GM12801 (cell line): ENCODE results near the gene LRRC1.

Experiments used
- TF ChIP-seq, protein P1 (sequence below): IDR thresholded peaks from one replicate; pipeline ENCODE4 v1.5.1; 2011; ENCODE audit warnings: control low read depth; ENCODE audit not compliant: insufficient read length; ENCODE audit errors: extremely low read depth

LRRC1 gene

GRCh38 chr6:53898026-53898795 lies 103.4 kb downstream of the LRRC1 start:
- TF ChIP-seq, protein P1, sequence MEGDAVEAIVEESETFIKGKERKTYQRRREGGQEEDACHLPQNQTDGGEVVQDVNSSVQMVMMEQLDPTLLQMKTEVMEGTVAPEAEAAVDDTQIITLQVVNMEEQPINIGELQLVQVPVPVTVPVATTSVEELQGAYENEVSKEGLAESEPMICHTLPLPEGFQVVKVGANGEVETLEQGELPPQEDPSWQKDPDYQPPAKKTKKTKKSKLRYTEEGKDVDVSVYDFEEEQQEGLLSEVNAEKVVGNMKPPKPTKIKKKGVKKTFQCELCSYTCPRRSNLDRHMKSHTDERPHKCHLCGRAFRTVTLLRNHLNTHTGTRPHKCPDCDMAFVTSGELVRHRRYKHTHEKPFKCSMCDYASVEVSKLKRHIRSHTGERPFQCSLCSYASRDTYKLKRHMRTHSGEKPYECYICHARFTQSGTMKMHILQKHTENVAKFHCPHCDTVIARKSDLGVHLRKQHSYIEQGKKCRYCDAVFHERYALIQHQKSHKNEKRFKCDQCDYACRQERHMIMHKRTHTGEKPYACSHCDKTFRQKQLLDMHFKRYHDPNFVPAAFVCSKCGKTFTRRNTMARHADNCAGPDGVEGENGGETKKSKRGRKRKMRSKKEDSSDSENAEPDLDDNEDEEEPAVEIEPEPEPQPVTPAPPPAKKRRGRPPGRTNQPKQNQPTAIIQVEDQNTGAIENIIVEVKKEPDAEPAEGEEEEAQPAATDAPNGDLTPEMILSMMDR: no peak

DNA sequence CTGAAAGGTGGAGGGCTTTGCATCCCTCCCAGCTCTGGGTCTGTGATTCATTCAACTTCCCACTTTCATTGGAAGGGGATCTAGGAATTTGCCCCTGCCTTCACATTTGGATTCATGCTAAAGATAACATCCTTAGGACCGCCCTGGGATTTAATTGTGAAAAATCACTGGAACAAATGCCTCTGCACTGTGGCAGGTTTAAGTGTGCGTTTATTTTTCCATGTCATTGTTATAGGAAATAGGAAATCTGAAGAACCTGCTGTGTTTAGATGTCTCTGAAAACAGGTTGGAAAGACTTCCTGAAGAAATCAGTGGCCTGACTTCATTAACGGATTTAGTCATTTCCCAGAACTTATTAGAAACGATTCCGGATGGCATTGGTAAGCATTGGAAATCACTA lies 104.7 kb downstream of the LRRC1 start:
- TF ChIP-seq, protein P1: no peak

GRCh38 chr6:53903357-53903756 lies 108.6 kb downstream of the LRRC1 start:
- TF ChIP-seq, protein P1: no peak

- TF ChIP-seq, protein P1: no peak
These were observed 111.3 kb downstream of the LRRC1 start for GRCh38 chr6:53906103-53906502.

- TF ChIP-seq, protein P1: no peak
These were observed 112.0 kb downstream of the LRRC1 start for GRCh38 chr6:53906842-53907241.

GRCh38 chr6:53910834-53911233 lies 116.0 kb downstream of the LRRC1 start:
- TF ChIP-seq, protein P1: no peak

DNA sequence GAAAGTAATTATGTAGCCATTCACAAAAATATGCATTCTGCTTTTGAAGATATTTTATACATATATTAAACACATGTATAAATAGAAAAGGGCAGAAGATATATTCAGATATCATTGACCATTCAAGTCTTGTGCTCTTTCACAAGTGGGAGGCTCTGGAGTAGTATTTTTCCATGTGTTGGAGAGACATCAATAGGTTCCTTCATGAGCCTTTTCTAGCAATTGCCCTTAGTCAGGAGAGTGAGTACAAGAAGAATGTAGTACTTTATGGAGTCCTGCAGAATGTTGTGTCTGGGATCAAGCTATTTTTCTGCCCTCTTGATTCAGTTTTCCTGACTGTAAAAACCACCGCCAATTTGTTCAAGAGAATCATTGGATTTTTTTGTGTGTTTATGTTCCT lies 117.9 kb downstream of the LRRC1 start:
- TF ChIP-seq, protein P1: no peak
